Choroid plexus epithelial cell (primary cell): ENCODE results near the gene SPRY4.
"Not testable (repeated sequence)": the region's sequence is repeated elsewhere in the genome, so short reads cannot be mapped to it uniquely, and the experiment has no call there.

Source experiments
- DNase-seq: peaks from one replicate; pipeline ENCODE4 v3.0.0-alpha.2; 2010; ENCODE audit warnings: low read depth
- H3K4me3 ChIP-seq: 2 replicates; pipeline ENCODE4 v1.5.1; 2011; ENCODE audit warnings: low read depth, mild to moderate bottlenecking, control low read depth, low read length, moderate library complexity
- CTCF ChIP-seq: conservative IDR thresholded peaks from 2 replicates; pipeline ENCODE4 v1.5.1; 2011; ENCODE audit warnings: low read depth, mild to moderate bottlenecking, control low read depth, inconsistent platforms, low read length, moderate library complexity

SPRY4 gene

GRCh38 chr5:142304013-142304701 lies 20.7 kb downstream of the SPRY4 start:
- no peak for TF ChIP-seq CTCF
- no peak overlapping the region for H3K4me3 ChIP-seq
- peak; percentile 60 for DNase-seq

GRCh38 chr5:142303565-142303964 lies 21.3 kb downstream of the SPRY4 start:
- TF ChIP-seq CTCF: no peak
- no peak overlapping the region for H3K4me3 ChIP-seq
- peak; percentile 42 for DNase-seq

- no peak overlapping the region for H3K4me3 ChIP-seq
- no peak for TF ChIP-seq CTCF
- DNase-seq: no peak
Observed at GRCh38 chr5:142301540-142301939, 23.3 kb downstream of the SPRY4 start.

GRCh38 chr5:142300677-142301076 lies 24.1 kb downstream of the SPRY4 start:
- TF ChIP-seq CTCF: no peak
- H3K4me3 ChIP-seq: no peak overlapping the region
- no peak for DNase-seq

GRCh38 chr5:142298789-142299188 lies 26.0 kb downstream of the SPRY4 start:
- no peak for TF ChIP-seq CTCF
- no peak overlapping the region for H3K4me3 ChIP-seq
- DNase-seq: no peak

GRCh38 chr5:142297786-142298185 lies 27.0 kb downstream of the SPRY4 start:
- not testable (repeated sequence) for DNase-seq, H3K4me3 ChIP-seq

- TF ChIP-seq CTCF: no peak
- DNase-seq: peak; percentile 76
- H3K4me3 ChIP-seq: no peak overlapping the region
Observed at GRCh38 chr5:142296914-142297417, 27.9 kb downstream of the SPRY4 start.
